ENCODE data around the gene STYK1. TPM values are rescaled to one million over a fixed set of nuclear protein-coding genes. Genes with fewer than 3 reads are reported as not detected.

Gene STYK1
- total and polyA plus RNA-seq, 4 donors, result 0.03 to 1.3 (median 0.08) TPM; not detected in 1

- H3K9me3 ChIP-seq (ENCODE audit: control insufficient read depth in 4 of 4, low read length in 3 of 4), result no peaks in the 10 kb centered on the region
- WGBS, result 42% methylated on average over 5 of the region's 5 CpGs
- H3K4me3 ChIP-seq (ENCODE audit: low read depth in 1 of 3, low read length in 3 of 3), result peak overlapping the region in 1 of 3 donors; percentile 22
- no peak for DNase-seq (ENCODE audit: low spot score)
- no peak overlapping the region for H3K27ac ChIP-seq (ENCODE audit: low read depth in 1 of 2, low read length in 2 of 2)
- peaks cover 0 to 2% (median 0%) of the 10 kb centered on the region in 4 donors for H3K27me3 ChIP-seq (ENCODE audit: control insufficient read depth in 4 of 4, insufficient read depth in 4 of 4, low read length in 3 of 4)
- peaks cover 0 to 7% (median 2%) of the 10 kb centered on the region in 4 donors for H3K4me1 ChIP-seq (ENCODE audit: control insufficient read depth in 4 of 4, insufficient read depth in 4 of 4, low read length in 3 of 4)
- no peaks in the 10 kb centered on the region for H3K36me3 ChIP-seq (ENCODE audit: control insufficient read depth in 4 of 4, insufficient read depth in 3 of 4, low read depth in 1 of 4, low read length in 3 of 4)
- TF ChIP-seq ZBTB33 (IDR thresholded peaks at IDR 0.05), result no peak
- no peak for TF ChIP-seq HNF4G (IDR thresholded peaks at IDR 0.05)
- TF ChIP-seq SP1 (IDR thresholded peaks at IDR 0.05), result no peak
- no peak for TF ChIP-seq RXRA (IDR thresholded peaks at IDR 0.05)
- TF ChIP-seq TAF1 (conservative IDR thresholded peaks at IDR 0.05), result no peak
- no peak for TF ChIP-seq ATF3 (IDR thresholded peaks at IDR 0.05)
- no peak for TF ChIP-seq EGR1 (IDR thresholded peaks at IDR 0.05; ENCODE audit: low read depth in 2 of 2)
- no peak for TF ChIP-seq REST (IDR thresholded peaks at IDR 0.05)
- TF ChIP-seq HNF4A (conservative IDR thresholded peaks at IDR 0.05), result no peak
- no peak for TF ChIP-seq FOXA1 (IDR thresholded peaks at IDR 0.05)
- no peak for TF ChIP-seq FOXA2 (IDR thresholded peaks at IDR 0.05)
- no peak for TF ChIP-seq CTCF (IDR thresholded peaks at IDR 0.05; ENCODE audit: low read depth, low read length, missing input control)
- no peak for TF ChIP-seq JUND (IDR thresholded peaks at IDR 0.05)
- TF ChIP-seq NR2F2 (IDR thresholded peaks at IDR 0.05), result no peak
- TF ChIP-seq YY1 (IDR thresholded peaks at IDR 0.05), result no peak
- no peak for TF ChIP-seq MAX (IDR thresholded peaks at IDR 0.05)
- TF ChIP-seq GABPA (IDR thresholded peaks at IDR 0.05 in 1 of 2, conservative IDR thresholded peaks at IDR 0.05 in 1 of 2), result no peak
- no peak for TF ChIP-seq RAD21 (IDR thresholded peaks at IDR 0.05)
- H3K9ac ChIP-seq (ENCODE audit: low read depth in 1 of 2, low read length in 2 of 2), result no peak overlapping the region
Observed at GRCh38 chr12:10668526-10668925, 5.3 kb downstream of the STYK1 start.

Measured in liver (tissue), 9 donors.